HG03196 (cell line): ENCODE results near the gene FILIP1L.

ENCODE experiments used
- ATAC-seq: cut with Tn5 transposase; IDR thresholded peaks from one replicate; pipeline ENCODE4 v1.9.1; 2021; ENCODE audit not compliant: unreplicated experiment

FILIP1L gene

GRCh38 chr3:100045696-100046095 is 68.6 kb downstream of the FILIP1L start:
- no peak for ATAC-seq

- peak; percentile 66 for ATAC-seq
Observed at GRCh38 chr3:100044369-100044768, 69.9 kb downstream of the FILIP1L start.

- no peak for ATAC-seq
Observed at GRCh38 chr3:100043271-100043670, 71.0 kb downstream of the FILIP1L start.

GRCh38 chr3:100042166-100042981 is 71.9 kb downstream of the FILIP1L start:
- ATAC-seq, result no peak

- no peak for ATAC-seq
Observed at GRCh38 chr3:100041328-100041749, 73.0 kb downstream of the FILIP1L start.

GRCh38 chr3:100040451-100041225 is 73.7 kb downstream of the FILIP1L start:
- no peak for ATAC-seq

- ATAC-seq, result no peak
Observed at GRCh38 chr3:100039075-100039474, 75.2 kb downstream of the FILIP1L start.

- ATAC-seq, result no peak
Observed at GRCh38 chr3:100033903-100034471, 80.3 kb downstream of the FILIP1L start.

- ATAC-seq, result no peak
Observed at GRCh38 chr3:100033184-100033583, 81.1 kb downstream of the FILIP1L start.

GRCh38 chr3:100032243-100032642 is 82.1 kb downstream of the FILIP1L start:
- no peak for ATAC-seq

GRCh38 chr3:100030914-100031425 is 83.3 kb downstream of the FILIP1L start:
- ATAC-seq, result no peak

- ATAC-seq, result no peak
Observed at GRCh38 chr3:100030346-100030745, 84.0 kb downstream of the FILIP1L start.

- ATAC-seq, result no peak
Observed at GRCh38 chr3:100029689-100030088, 84.6 kb downstream of the FILIP1L start.

GRCh38 chr3:100029052-100029451 is 85.2 kb downstream of the FILIP1L start:
- ATAC-seq, result no peak

GRCh38 chr3:100027321-100027720 is 87.0 kb downstream of the FILIP1L start:
- ATAC-seq, result no peak

- no peak for ATAC-seq
Observed at GRCh38 chr3:100024520-100025303, 89.6 kb downstream of the FILIP1L start.

- ATAC-seq, result no peak
Observed at GRCh38 chr3:100023595-100023994, 90.7 kb downstream of the FILIP1L start.

- no peak for ATAC-seq
Observed at GRCh38 chr3:100023150-100023549, 91.2 kb downstream of the FILIP1L start.

GRCh38 chr3:100022506-100022905 is 91.8 kb downstream of the FILIP1L start:
- ATAC-seq, result no peak

GRCh38 chr3:100020876-100021644 is 93.2 kb downstream of the FILIP1L start:
- ATAC-seq, result no peak
